H7 (cell line): ENCODE results near the gene RBFA. TPM values are rescaled to one million over a fixed set of nuclear protein-coding genes. Genes with fewer than 3 reads are reported as not detected.
A peak's percentile ranks its signal among the peaks of the same experiment; 100 is the strongest.
"Not testable (repeated sequence)": the region's sequence is repeated elsewhere in the genome, so short reads cannot be mapped to it uniquely, and the experiment has no call there.

ENCODE experiments used
- DNase-seq: peaks from one replicate; pipeline ENCODE4 v3.0.0; 2012
- H3K27me3 ChIP-seq: 2 replicates; pipeline ENCODE4 v1.6.0; 2011; ENCODE audit warnings: mild to moderate bottlenecking, low read length; ENCODE audit not compliant: control insufficient read depth, insufficient read depth
- H3K36me3 ChIP-seq: replicated peaks from 2 replicates; pipeline ENCODE4 v1.5.1; 2011; ENCODE audit warnings: low read length; ENCODE audit not compliant: control insufficient read depth, insufficient read depth
- H3K4me3 ChIP-seq: 2 replicates; pipeline ENCODE4 v1.5.1; 2011; ENCODE audit warnings: low read depth, mild to moderate bottlenecking, control low read depth, low read length, moderate library complexity; ENCODE audit not compliant: insufficient read depth
- total RNA-seq: library from RNA; depleted of rRNA; stranded (reverse); fragments of >200 nt; shearing (Covaris generic); gene quantifications from 2 replicates; pipeline ENCODE4 v1.2.3, GENCODE V29; 2014

RBFA gene
- total RNA-seq, 1 experiment from 2014 or later = 37.2 TPM

DNA sequence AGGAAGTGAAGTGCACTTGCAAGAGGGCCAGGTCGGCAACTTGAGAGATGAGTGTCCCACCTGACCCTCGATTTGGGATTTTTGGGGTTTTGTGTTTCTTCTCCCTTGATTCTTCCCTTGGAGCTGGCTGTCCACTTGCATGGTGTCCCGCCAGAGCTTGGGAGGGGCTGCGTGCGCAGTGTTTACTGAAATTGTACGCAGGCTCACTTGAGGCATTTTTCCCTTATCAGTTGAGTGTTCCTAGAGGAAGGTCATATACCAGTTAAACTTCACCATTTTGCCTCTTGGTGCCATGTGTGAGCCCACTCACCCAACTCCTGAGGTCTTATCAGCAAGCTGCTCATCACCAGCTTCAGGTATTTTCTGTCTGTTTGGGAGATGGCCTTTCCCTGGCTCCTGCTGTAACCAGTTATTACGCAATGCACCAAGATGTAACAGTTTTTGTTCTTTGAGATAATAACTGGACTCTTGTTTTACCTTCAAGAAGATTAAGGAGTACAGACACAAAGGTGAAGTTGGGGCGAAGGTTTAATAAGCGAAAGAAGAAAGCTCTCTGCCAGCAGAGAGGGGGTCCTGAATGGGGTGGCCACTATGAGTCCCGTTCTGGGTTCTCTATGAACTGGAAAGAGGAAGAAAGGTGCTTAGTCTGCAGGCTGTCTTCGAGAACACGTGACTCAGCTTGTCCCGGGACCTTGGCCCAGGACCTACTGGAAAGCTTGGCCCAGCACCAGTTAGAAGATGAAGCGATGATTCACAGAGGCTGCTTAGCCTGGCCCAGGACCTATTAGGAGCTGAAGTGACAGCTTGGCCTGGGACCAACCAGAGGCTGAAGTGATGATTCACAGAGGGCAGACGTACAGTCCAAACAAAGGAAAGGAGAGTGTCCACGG, 24.3 kb upstream of the RBFA start:
- H3K4me3 ChIP-seq = no peak overlapping the region

DNA sequence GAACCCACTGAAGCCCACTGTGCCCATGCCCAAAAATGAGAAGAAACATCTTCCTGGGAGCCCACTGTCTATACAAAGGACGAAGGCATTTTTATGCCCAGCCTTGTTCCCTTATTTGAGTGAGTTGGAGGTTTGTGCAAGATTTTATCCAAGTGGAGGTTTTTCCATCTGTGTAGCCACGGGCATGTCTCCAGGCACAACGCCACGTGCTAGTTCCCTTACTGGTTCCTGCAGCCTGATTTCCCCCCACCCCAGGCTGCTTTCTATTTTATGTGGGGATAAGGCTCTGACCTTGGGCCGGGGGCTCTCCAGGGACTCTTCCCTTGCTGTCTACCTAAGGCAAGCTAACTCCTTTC, 23.7 kb upstream of the RBFA start:
- DNase-seq = no peak
- no peaks in the 10 kb centered on the region for H3K27me3 ChIP-seq
- H3K4me3 ChIP-seq = no peak overlapping the region
- H3K36me3 ChIP-seq = no peaks in the 10 kb centered on the region

More for the DNA sequence above, 24.3 kb upstream of the RBFA start:
- Histone ChIP-seq H3K36me3 (no peaks in the 10 kb centered on the region), H3K27me3 (no peaks in the 10 kb centered on the region)
- DNase-seq = no peak

DNA sequence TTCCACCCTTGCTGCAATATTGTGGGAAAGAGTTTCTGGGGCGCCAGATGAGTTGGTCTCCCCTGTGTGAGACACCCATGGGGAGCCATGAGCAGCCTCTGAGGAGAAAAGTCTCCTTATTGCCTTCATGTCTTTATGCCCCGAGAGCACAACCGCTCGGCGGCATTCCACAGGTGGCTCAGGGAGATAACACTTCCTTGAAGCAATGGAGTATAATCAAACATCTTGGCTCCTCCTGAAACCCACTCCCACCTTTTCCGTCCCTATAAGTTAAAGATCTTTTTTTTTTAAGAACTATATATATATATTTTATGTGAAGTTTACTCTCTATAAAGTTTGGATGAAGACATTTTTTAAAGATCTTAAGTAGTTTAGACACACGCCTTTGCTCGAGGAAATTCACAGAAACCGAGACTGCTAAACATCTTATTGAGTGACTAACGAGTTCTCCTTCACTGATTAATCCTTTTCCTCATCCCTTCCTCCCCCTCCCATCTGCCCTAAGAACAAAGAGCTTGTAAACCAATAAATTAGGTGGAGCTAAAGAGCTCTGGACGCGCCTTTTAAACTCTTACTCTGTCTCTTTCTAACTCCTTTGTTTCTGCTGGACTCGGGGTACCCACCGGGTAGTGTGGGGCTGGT, 22.6 kb upstream of the RBFA start:
- DNase-seq, H3K27me3 ChIP-seq, H3K36me3 ChIP-seq, H3K4me3 ChIP-seq: not testable (repeated sequence)

DNA sequence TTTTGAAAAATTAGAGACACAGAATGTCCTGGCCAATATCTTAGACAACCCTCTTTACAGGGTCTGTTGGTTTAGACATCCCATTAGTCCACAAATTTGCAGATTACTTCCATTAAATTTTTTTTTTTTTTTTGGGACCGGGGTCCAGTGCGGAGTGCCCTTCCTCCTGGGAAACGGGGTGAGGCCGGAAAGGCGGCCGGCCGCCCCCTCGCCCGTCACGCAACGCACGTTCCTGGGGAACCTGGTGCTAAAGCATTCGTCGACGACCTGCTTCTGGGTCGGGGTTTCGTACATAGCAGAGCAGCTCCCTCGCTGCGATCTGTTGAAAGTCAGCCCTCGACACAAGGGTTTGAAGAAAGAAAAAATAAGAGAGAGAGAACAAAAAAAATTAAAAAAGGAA, 21.5 kb upstream of the RBFA start:
- no peaks in the 10 kb centered on the region for H3K36me3 ChIP-seq
- DNase-seq = no peak
- H3K27me3 ChIP-seq = no peaks in the 10 kb centered on the region
- H3K4me3 ChIP-seq = no peak overlapping the region

DNA sequence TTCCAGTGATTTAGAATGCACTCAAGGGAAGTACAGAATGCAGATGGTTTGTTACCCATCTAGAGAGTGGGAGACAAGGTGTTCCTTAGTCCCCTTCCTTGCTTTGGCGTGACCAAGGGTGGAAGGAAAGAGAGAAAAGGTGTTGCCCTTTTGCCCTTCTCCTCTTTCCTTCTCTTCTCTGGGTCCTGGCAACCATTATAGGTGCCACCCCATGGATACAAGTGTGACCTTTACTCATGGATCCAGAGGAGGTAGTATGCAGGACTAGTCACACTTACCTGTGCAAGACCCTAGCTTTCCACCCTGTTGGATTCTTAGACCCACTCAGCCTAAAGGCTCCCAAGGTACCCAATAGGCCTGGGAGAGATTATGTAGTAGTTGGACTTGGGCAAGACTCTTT, 11.6 kb upstream of the RBFA start:
- DNase-seq = no peak
- no peaks in the 10 kb centered on the region for H3K27me3 ChIP-seq
- H3K4me3 ChIP-seq = no peak overlapping the region
- H3K36me3 ChIP-seq = no peaks in the 10 kb centered on the region

DNA sequence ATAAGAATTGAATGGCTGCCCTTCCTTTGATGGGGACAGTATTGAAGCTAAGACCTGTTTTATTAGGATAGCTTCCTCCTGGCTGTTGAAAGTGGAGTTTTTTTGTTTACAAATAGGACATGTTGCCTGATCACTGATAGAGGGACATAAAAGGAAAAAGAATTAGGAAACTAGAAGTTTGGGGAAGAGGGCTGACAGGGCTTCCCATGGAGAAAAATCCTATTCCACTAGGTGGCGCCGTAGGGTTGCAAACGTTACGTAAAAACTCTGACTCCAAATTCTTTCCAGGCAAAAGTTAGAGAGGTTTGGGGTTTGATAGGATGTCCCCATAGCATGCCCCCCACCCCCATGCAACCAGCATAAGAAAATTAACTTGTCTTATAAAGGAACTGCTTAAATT, 11.1 kb upstream of the RBFA start:
- no peaks in the 10 kb centered on the region for H3K36me3 ChIP-seq

DNA sequence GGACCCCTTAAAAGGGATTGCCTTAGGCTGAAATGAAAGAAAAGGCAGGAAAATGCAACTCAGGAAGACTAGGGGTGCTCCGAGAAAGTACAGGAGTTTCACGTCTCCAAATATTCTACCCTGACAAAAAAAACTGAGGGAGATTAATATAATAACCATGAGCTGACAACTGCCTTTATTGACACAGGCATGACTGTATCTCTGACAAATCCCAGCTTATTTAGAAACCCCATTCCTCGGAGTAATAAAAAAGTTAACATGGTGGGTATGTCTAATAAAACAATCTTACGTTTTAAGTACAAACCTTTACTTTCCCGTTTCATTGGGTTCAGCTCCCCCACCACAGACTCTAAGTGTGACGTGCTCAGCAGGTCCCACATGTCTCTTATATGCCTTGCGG, 7.9 kb upstream of the RBFA start:
- DNase-seq = no peak
- Histone ChIP-seq H3K27me3 (no peaks in the 10 kb centered on the region), H3K36me3 (no peaks in the 10 kb centered on the region), H3K4me3 (no peak overlapping the region)

More for the DNA sequence above, 11.1 kb upstream of the RBFA start:
- DNase-seq = no peak
- Histone ChIP-seq H3K27me3 (no peaks in the 10 kb centered on the region), H3K4me3 (no peak overlapping the region)

DNA sequence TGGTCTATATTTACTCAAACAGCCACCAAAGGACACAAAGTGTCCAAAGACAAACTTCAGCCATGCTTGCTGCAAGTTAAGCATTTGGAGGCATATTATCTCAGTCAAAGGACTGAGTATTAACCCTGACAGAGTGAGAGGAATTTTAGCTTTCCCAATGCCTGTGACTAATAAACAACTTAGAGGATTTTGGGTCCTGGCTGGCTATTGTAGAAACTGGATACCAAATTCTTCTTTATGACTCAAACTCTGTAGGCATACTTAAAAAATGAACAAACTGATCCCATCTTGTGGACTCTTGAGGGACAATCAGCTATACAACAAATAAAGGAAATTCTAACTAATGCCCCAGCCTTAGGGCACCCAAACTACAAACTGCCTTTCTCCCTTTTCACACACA, 6.5 kb upstream of the RBFA start:
- not testable (repeated sequence) for H3K4me3 ChIP-seq, DNase-seq, H3K27me3 ChIP-seq, H3K36me3 ChIP-seq

DNA sequence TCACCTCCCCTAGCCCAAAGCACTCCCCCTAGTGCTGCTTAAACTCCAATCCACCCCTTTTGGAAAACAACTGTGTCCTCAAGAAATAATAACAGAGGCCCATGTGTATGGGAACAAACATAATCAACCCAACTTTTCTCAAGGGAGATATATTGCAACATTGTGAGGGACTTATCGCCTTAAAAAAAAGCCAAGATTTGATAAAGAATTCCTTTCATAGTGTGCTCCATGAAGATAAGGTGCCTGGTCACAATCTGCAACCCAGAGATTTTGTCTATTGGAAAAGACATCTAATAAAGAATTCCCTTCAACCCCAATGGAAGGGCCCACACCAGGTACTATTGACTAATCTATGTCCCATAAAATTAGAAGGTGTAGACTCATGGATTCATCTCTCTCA, 4.5 kb upstream of the RBFA start:
- no peaks in the 10 kb centered on the region for H3K27me3 ChIP-seq
- no peak for DNase-seq
- no peaks in the 10 kb centered on the region for H3K36me3 ChIP-seq
- no peak overlapping the region for H3K4me3 ChIP-seq

DNA sequence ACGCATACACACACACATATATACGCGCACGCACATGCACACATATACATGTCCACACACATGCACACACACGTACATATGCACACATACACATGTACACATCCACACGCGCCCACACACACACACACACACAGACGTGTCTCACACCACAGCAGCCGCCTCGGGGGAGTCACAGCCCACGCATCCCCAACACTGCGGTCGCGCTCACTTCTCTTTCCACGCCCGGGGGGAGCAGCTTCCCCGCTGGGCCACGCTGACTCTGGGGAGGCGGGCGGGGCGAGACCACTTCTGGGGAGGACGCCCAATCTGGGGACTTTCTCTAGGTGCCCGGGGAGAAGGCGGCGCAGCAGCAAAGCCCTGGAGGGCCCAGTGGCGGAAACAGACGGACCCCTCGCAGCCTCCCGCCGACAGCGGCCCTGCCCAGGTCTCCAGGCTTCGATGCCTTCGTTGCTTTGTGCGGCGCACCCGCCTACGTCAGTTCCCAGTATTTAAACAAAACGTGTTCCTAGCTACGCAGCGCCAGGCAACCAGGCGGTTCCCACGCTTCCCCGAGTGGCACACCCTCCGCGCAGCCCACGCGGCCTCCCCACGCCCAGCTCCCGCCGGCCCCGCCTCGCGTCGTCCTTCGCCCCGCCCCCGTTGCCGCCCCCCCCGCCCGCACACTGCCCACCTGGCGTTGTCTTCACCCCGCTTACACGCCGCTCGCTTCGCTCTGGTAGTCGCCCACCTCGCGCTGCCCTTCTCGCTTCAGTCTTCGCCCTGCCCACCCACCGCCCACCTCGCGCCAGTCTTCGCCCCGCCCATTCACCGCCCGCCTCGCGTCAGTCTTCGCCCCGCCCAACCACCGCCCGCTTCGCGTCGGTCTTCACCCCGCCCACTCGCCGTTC, 810 bp upstream of the RBFA start:
- Histone ChIP-seq H3K36me3 (no peaks in the 10 kb centered on the region), H3K27me3 (no peaks in the 10 kb centered on the region), H3K4me3 (peak overlapping the region; percentile 90)
- peak; percentile 88 for DNase-seq

DNA sequence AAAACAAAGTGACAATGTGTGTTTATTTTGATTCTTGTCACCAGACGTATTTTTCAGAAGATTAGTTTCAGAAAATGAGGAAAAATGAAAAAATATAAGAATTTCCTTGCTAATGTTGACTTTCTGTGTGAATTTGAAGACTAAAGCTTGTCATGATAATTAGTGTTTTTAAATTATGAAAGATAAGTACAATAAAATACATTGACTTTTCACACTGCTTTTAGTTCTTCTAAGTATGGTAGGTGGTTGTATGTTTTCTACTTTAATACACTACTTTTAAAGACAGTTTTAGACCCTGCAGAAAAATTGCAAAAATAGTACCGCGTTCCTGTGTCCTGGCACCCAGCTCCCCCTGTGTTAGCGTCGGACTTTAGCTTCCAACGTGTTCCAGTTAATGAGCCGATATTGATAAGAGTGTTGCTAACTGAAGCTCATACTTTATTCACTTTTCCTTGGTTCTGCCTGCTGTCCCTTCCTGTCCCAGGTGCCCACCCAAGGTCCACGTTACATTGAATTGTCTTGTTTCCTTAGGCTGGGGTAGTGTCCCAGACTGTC, 695 bp downstream of the RBFA start:
- H3K4me3 ChIP-seq = peak overlapping the region; percentile 83
- no peak for DNase-seq
- no peaks in the 10 kb centered on the region for H3K36me3 ChIP-seq
- no peaks in the 10 kb centered on the region for H3K27me3 ChIP-seq

DNA sequence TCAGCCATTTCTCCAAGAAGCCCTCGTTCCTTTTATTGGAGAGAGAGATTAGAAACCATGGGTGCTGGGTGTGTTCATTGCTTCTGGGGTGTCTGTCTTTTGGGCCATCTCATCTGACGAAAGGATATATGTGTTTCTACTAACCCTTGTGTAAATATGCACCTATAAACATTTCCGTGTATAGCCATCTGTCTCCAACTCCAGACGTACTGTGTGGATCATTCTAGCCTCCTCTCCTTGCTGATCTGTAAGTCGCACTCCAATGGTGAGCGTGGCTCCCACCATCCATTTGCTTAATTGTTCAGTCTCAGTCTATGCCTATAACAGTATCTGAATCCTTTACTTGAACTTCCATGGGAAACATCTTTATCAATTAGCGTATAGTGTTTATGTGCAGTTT, 1.8 kb downstream of the RBFA start:
- no peak for DNase-seq
- H3K27me3 ChIP-seq = no peaks in the 10 kb centered on the region
- no peaks in the 10 kb centered on the region; the same call in 1 of the 2 replicates for H3K36me3 ChIP-seq
- no peak overlapping the region for H3K4me3 ChIP-seq

DNA sequence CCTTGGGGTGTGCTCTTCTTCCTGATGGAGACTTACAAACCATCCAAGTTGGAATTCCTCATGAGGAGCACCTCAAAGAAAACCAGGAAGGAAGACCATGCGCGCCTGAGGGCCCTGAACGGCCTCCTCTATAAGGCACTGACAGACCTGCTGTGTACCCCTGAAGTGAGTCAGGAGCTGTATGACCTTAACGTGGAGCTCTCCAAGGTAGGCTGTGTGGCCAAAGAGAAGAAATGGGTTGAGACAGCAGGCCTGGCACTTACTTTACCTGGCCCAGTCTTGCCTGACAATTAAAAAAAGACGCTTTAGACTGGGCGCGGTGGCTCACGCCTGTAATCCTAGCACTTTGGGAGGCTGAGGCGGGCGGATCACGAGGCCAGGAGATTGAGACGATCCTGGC, 3.1 kb downstream of the RBFA start:
- Histone ChIP-seq H3K4me3 (no peak overlapping the region), H3K36me3 (peaks cover 2% of the 10 kb centered on the region; the same call in 1 of the 2 replicates), H3K27me3 (no peaks in the 10 kb centered on the region)
- DNase-seq = no peak

DNA sequence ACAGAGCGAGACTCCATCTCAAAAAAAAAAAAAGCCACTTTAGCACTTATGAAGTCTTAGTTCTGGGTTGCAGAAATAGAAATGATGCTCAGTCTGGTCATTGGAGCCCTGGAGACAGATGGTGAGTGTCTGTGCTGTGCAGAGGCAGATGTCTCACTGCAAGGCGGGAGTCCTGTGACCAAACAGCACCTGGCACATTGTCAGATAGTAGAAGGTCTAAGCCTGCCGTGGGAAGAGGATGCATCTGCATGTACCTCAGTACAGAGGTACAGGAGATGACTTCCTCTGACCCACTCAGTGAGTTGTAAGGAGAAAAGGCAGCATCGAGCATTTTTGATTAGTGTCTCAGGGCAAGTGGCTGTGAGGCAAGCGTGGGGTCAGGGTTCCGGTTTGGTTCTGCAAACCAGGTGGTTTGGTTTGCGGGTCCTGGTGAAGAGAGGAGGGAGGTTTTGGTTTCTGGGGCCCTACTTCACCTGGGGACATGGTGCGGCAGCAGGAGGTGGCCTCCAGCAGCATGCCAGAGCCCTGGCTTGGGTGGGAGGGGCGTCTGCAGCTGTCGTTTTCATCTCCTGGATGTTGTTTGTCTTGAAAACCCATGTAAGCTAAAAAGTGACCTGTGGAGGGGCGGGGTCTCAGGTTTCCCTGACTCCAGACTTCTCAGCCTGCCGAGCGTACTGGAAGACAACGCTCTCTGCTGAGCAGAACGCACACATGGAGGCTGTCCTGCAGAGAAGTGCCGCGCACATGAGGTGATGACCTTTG, 3.8 kb downstream of the RBFA start:
- peaks cover 3% of the 10 kb centered on the region; the same call in 1 of the 2 replicates for H3K36me3 ChIP-seq
- no peak overlapping the region for H3K4me3 ChIP-seq
- DNase-seq = no peak
- H3K27me3 ChIP-seq = no peaks in the 10 kb centered on the region
